HG03025 (cell line): Measurements from ENCODE around the gene COL26A1.

Experiments used
- ATAC-seq: cut with Tn5 transposase; IDR thresholded peaks from one replicate; pipeline ENCODE4 v1.9.1; 2021; ENCODE audit warnings: mild to moderate bottlenecking, moderate library complexity; ENCODE audit not compliant: unreplicated experiment, low FRiP score

Gene COL26A1

DNA sequence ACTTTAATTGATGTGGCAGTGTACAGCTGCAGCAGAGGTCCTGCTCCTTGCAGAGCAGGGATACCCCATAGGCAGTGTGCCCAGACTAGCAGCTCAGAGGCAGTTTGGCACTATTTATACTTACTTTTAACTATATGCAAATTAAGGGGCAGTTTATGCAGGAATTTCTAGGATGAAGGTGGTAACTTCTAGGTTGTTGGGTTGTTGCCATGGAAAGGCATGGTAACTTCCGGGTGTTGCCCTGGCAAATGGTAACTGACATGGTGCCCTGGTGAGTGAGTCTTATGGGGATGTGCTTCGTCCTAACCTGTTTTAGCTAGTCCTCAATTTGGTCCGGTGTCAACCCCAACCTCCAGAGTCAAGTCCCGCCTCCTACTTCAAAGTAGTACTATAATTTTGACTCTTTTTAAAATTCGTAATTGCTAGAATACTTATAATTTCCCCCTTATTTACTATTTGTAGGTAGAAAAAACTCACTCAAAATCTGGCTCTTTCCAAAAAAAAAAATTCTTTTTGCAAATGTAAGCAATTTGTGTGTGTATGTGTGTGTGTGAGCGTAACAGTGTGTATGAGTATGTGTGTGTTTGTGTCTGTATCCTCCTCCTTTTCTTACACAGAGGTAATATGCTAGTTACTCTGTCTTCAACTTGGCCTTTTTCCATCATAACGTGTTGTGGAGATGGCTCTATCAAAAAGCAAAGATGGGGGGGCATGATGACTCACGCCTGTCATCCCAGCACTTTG lies 5.9 kb downstream of the COL26A1 start:
- ATAC-seq = no peak

DNA sequence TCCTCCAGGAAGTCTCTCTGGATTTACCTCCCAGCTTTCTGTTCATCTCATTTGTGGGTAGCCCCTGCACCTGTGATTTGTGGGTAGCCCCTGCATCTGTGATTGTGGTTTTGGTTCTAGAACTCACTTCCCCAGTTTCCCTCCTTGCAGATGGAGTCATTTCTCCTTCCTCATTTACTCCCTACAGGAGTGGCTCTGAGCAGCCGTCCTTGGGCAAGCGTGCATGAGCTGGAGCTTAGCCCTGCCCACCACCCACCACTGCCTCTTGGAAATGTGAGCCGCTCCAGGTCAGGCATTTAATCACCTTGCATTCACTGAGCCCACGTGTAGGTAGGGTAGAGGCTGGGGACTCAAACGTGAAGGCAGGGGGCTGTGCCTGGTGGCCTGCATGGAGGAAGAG lies 8.2 kb downstream of the COL26A1 start:
- no peak for ATAC-seq

DNA sequence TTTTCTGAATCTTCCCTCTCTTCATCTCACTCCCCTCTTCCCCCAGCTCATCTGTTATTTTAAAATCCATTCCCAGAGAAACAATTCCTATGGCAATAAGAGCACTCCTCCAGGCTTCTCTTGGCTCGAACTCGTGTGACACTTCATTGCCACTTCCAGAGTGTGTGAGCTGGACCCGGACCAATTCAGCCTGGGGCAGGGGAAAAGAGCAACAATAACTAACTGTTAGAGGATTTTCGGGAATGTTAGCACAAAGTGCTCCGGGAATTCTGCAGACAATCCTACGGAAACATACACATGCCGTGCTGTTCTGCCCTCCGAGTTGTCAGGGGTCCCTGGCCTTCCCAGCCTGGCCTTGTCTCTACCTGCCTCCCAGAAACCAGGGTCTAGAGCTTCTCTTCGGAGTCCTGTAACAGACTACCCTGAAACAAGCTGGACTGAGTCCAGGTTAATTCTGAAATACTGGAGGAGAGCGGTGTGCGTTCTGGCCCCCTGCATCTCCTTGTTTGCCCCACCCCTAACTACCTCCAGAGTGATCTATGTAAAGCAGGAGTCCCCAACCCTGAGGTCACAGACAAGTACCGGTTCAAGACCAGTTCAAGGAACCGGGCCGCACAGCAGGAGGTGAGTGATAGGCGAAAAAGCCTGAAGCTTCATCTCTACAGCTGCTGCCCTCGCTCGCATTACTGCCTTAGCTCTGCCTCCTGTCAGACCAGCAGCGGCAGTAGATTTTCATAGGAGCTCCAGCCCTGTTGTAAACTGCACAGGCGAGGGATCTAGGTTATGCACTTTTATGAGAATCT lies 11.3 kb downstream of the COL26A1 start:
- no peak for ATAC-seq

DNA sequence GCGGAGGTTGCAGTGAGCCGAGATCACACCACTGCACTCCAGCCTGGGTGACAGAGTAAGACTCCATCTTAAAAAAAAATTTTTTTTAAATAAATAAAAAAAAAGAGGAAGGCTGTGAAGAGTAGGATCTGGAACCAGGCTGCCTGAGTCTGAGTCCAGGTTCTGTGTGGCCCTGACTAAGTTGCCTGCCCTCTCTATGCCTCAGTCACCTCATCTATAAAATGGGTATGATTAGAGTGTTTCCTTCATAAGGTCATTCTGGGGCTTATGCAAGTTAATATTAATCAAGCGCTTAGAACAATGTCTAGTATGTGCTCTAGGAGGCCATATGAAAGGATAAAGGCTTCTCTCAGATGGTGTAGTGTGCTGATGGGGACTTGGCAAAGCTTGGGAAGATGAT lies 12.3 kb downstream of the COL26A1 start:
- ATAC-seq = no peak

DNA sequence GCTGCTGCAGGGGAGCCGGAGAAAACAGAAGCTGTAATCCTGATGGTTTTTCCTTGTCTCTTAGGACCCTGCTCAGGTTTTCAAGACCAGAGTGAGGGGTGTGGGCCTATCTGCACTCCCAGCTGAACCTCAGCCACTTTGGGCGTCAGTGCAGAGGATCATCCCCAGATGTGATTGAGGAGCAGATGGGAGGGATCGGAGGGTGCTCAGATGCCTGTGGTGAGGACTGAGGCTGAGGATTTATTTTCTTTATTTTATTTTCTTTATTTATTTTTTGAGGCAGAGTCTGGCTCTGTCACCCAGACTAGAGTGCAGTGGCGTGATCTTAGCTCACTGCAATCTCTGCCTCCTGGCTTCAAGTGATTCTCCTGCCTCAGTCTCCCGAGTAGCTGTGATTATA lies 13.9 kb downstream of the COL26A1 start:
- ATAC-seq = no peak

DNA sequence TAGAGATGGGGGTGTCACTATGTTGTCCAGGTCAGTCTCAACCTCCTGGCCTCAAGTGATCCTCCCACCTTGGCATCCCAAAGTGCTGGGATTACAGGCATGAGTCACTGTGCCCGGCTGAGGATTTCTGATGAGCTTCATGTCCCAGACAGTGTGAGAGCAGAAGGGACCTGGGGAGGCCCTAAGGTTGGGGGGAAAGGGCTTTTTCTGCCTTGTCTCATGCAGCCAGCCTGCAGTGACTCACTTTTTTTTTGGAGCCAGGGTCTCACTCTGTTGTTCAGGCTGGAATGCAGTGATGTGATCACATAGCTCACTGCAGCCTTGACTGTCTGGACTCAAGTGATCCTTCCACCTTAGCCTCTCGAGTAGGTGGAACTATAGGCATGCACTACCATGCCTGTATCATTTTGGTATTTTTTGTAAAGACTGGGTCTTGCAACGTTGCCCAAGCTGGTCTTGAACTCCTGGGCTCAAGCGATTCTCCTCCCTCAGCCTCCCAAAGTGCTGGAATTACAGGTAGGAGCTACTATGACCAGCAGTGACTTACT lies 14.6 kb downstream of the COL26A1 start:
- ATAC-seq = no peak

DNA sequence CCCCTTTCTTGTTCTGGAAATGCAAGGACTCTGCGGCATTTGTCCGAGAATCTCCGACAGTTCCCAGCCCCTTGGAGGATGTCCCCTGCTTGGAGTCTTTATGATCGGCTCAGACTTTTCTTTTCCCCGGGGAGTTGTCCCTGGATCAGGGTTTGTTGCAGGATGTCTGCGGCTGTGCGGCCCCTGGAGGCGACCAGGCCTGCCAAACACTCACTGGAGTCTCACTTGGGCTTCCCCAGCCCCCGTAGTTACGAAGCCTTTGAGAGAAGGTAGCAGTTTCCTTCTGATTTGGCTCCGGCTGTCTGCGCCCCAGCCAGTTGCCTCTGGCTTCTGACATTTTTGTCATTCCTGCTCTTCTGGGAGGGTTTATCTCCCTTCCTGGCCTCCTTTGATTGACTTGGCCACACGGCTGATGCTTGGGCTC lies 16.1 kb downstream of the COL26A1 start:
- no peak for ATAC-seq

DNA sequence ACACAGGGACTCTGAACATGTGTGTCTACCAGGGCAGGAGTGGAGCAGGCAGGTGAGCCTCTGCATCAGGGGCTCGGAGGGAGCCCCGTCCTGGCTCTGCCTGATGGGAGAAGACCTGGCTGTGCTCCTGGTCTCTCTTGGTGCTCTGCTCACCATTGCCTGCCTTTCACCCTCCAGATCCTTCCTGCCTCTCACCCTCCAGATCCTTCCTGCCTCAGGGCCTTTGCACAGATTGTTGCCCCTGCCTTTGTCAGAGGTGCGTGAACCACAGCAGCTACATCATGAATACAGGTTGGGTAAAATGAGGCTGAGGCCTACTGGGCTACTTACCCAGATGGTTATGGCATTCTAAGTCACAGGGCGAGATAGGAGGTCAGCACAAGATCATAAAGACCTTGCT lies 16.6 kb downstream of the COL26A1 start:
- no peak for ATAC-seq

DNA sequence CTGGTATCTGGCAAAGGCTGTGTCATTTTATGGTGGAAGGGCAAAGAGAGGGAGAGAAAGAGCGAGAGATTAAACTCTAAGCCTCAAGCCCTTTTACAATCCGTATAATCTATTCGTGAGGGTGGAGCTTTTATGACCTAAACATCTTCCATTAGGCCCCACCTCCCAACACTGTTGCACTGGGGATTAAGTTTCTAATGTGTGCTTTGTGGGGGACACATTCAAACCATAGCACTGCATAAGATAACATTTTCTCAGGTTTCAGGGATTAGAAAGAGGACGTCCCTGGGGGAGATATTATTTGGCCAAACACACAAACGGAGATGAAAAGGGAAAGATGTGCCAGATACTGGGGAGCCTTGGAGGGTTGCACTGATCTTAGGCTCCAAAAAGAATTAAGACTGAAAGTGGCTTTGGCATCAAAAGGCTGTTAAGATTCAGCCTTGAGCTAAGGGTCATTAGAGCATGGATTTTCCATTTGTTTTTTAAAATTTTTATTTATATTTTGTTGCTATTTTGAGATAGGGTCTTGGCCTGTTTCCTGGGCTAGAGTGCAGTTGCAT lies 19.0 kb downstream of the COL26A1 start:
- ATAC-seq = no peak

DNA sequence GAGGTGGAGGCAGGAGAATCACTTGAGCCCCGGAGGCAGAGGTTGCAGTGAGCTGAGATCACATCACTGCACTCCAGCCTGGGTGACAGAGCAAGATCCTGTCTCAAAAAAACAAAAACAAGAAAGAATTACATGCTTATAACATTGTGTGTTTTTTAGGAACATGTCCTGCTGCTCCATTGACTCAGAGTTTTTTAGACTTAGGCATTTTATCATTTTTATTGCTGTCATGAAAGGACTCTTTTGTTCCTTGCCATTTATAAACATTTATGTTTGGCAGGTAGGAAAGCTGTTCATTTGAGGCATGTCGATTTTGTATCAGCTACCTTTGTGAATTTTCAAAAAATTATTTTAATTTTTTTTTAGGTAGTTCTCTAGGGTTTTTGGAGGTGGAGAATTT lies 20.3 kb downstream of the COL26A1 start:
- no peak for ATAC-seq

DNA sequence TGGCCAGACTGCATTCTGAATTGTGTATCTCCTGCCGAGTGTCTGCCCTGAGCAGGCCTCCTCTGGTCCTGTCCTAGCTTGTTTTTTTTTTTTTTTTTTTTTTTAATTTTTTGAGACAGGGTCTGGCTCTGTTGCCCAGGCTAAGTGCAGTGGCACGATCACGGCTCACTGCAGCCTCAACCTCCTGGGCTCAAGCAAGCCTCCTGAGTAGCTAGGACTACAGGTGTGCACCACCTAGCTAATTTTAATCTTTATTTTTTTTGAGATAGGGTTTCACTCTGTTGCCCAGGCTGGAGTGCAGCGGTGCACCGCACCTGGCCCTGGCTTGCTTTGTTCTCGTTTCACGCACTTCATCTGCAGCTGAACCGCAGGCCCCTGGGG lies 23.5 kb downstream of the COL26A1 start:
- ATAC-seq = no peak

DNA sequence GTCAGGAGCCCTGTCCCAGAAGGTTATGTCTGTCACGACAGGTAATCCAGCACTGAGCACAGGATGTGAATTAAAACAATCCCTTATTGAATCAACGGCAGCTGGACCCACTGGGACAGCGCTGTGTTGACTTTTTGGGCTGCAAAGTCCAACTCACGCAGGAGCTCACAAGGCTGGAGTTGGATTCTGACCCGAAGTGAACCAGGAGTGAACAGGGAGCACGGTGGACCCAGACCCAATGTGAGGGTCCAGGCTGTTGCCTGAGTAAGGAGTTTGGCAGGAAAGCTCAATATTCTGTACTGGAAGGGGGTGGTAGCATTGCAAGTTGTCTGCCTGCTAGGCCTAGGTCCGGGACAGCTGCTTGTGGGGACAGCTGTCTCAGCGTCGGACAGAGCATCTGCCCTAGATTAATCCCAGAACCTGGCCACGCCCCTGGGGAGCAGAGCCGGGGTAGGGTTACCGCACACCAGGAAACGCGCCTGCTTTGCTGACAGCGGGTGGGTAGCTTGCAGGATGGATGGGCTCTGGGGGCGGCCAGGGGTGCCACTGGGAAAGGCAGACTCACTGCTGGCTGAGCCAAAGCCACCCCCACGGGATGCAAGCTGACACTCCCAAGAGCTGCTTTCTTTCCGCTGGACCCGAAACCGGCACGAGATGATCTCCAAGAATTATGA lies 24.0 kb downstream of the COL26A1 start:
- no peak for ATAC-seq

DNA sequence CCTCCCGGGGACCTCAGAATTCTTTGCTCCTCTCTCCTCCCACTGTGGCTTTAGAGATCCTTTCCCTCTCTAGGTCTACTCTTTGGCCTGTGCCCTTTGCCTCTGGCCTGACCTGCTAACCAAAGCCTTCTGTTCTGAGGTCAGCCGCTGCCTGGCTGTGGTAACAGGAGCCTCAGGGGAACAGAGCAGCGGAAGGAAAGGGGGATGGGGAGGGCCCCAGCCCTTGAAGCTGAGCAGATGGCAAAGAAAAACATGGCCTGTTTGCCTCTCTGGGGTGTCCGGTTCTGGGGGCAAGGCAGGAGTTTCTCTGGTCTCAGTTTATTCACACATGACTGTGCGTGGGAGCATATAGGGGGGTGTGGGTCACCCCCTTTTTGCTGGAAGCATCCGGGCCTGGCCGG lies 28.2 kb downstream of the COL26A1 start:
- ATAC-seq = peak; percentile 77

DNA sequence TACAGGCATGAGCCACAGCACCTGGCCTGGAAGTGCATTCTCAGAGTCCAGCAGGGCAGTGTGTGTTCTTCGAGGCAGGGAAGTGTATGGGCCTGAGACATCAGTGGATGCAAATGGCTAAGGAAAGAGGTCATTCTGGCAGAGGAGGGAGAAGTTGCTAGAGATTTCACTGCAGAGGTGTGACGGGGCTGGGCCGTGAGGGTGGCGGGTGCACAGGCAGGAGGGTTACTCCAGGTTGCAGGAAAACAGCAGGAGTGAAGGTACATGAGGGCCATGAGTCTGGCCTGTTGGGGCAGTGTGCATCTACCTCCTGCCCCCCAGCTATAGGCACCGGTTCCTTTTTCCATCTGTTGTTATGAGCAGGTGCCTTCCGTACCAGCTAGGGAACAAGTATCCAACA lies 29.3 kb downstream of the COL26A1 start:
- ATAC-seq = no peak

DNA sequence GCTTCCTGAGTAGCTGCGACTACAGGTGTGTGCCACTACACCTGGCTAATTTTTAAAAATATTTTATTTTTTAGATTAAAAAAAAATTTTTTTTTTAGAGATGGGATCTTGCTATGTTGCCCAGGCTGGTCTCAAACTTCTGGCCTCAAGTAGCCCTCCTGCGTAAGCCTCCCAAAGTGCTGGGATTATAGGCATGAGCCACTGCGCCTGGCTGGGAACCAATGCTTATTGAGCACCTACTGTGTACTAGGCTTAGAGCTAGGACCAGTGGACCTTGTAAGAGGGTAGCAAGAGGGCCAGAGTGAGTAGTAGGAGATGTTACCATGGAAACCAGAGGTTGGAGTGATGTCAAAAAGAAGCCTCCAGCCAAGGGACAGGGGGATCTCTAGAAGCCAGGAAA lies 31.2 kb downstream of the COL26A1 start:
- no peak for ATAC-seq

DNA sequence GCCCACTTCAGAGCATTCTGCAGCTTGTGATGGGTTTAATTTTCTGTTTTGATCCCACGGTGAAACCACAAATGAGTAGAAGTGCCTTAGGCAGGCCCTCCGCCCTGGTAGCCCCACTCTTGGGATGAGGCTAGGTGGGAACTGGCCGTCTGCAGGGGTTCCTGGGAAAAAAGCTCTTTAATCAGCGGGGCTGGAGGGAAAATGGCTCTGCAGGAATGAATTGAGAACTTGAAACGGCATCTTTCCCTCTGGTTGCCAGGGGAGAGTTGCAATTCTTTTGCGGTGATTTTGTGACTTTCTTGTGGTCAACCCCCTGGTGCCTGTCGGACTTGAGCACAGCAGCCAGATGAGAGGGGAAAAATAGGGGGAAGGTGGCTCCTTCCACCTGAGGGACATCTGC lies 32.7 kb downstream of the COL26A1 start:
- no peak for ATAC-seq

DNA sequence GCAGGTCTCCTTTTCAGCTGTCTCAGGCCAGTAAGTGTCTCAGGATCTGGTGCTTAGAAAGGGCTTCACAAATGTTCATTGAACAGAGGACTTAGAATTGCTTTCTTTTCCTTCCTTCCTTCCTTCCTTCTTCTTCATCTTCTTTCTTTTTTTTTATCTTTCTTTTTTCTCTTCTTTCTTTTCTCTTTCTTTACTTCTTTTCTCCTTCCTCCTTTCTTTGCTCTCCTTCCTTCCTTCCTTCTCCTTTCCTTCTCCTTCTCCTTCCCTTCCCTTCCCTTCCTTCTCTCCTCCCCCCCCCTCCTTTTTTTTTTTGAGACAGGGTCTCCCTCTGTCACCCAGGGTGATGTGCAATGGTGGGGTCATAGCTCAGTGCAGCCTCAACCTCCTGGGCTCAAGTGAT lies 34.6 kb downstream of the COL26A1 start:
- no peak for ATAC-seq

DNA sequence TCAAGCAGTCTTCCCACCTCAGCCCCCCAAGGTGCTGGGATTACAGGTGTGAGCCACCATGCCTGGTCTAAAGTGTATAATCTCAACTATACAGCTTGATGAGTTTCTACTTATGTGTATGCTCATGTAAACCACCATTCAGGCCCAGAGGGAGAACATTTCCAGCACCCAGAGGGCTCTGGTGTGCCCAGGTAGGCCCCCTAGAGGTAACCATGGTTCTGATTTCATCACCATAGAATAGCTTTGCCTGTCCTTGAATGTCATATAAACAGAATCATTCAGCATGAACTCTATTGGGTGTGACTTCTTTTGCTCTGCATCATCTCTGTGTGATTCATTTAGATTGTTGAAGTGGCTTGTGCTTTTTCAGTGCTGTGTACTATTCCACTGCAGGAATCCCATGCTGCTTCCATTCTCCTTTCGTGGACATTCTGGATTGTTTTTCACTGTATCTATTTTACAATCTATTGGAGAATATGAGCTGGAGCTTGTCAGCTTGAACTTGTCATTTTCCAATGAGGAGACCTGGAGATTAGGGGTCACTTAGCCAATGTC lies 35.2 kb downstream of the COL26A1 start:
- no peak for ATAC-seq

DNA sequence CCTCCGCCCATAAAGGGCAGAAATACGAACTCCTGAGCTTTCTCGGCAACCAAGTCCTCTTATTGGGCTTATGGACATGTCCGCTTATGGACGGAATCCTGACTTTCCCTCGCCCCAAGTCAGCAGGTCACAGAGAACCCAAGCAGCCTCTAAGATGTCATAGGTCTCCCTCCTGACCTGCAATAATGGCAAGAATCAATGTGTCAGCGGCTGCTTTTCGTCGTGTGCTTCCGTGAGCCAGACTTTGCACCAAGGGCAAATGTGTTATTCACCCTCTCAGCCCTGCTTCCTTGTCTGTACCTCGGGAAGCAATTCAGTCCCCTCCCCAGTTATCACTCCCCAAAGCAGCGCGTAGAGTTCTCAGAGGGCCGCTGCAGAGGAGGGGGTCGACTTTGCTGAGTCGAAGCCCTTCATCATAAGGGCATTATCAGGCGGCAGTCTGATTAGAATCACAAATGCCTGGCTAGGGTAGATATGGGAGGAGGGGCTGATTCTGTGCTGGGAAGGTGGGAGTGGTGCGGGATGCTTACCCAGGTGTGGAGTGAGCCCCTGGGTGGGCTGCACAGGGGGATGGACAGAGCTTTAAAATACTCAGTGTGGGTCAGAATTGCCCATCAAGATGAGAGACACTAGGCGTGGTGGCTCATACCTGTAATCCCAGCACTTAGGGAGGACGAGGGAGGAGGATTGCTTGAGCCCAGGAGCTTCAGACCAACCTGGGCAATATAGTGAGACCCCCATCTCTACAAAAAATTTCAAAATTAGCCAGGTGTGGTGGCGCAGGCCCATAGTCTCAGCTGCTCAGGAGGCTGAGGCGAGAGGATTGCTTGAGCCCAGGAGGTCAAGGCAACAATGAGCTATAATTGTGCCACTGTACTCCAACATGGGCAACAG lies 36.0 kb downstream of the COL26A1 start:
- no peak for ATAC-seq

DNA sequence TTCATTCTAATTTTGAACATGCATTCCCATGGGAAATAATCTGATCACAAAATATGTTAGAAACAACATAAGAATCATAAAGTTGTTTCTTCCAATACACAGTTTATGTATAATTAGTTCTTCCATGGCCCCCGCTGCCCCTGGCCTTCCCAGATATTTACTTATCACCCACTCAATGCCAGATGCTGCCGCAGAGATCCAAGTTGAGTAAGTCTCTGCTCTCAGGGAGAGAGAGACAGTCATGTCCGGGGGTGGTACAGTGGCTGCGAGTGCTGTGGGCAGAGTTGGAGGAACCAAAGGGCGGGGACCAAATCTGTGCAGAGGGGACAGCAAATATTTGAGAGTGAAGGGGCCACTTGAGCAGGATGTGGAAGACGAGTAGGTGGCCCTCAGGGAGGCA lies 37.1 kb downstream of the COL26A1 start:
- ATAC-seq = no peak
